OCI-LY1 (cell line): Measurements from ENCODE around the gene CRPPA.

Experiments used
- EZH2 ChIP-seq: fragments of 200-600 bp; sonication (generic), shearing (Covaris generic); IDR thresholded peaks from 2 replicates; pipeline ENCODE4 v1.8.0; 2017; ENCODE audit warnings: borderline replicate concordance, mixed run types, mild to moderate bottlenecking, antibody characterized with exemption, low read length, moderate library complexity, mixed read lengths
- TF ChIP-seq, protein P1 (sequence below): fragments of 200-600 bp; sonication (generic), shearing (Covaris generic); IDR thresholded peaks from 2 replicates; pipeline ENCODE4 v1.5.1; 2017; ENCODE audit warnings: mild to moderate bottlenecking, antibody characterized with exemption, low read length, moderate library complexity, mixed read lengths

DNA sequence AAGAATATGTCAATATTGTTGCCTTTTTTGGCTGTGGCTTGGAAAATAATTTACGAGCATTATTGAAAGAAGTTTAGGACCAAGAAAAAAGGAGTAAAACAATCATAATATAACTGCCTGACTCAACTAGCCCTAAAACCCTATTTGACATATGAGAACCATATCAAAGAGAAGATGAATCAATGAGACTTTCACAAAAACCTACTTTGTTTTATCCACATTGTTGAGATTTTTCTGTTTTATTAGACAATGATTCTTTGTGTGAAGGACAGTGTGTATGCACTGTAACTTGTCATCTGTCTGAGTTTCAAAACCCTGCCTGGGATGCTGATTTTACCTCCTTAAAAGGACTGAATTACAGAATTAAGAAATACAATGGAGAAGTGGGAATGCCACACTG is 25.2 kb upstream of the CRPPA start:
- TF ChIP-seq, protein P1, sequence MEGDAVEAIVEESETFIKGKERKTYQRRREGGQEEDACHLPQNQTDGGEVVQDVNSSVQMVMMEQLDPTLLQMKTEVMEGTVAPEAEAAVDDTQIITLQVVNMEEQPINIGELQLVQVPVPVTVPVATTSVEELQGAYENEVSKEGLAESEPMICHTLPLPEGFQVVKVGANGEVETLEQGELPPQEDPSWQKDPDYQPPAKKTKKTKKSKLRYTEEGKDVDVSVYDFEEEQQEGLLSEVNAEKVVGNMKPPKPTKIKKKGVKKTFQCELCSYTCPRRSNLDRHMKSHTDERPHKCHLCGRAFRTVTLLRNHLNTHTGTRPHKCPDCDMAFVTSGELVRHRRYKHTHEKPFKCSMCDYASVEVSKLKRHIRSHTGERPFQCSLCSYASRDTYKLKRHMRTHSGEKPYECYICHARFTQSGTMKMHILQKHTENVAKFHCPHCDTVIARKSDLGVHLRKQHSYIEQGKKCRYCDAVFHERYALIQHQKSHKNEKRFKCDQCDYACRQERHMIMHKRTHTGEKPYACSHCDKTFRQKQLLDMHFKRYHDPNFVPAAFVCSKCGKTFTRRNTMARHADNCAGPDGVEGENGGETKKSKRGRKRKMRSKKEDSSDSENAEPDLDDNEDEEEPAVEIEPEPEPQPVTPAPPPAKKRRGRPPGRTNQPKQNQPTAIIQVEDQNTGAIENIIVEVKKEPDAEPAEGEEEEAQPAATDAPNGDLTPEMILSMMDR, result no peak
- TF ChIP-seq EZH2, result no peak
